ENCODE data around the gene IRGC. TPM values are rescaled to one million over a fixed set of nuclear protein-coding genes. Genes with fewer than 3 reads are reported as not detected.
A peak's percentile ranks its signal among the peaks of the same experiment; 100 is the strongest.

IRGC gene, protein sequence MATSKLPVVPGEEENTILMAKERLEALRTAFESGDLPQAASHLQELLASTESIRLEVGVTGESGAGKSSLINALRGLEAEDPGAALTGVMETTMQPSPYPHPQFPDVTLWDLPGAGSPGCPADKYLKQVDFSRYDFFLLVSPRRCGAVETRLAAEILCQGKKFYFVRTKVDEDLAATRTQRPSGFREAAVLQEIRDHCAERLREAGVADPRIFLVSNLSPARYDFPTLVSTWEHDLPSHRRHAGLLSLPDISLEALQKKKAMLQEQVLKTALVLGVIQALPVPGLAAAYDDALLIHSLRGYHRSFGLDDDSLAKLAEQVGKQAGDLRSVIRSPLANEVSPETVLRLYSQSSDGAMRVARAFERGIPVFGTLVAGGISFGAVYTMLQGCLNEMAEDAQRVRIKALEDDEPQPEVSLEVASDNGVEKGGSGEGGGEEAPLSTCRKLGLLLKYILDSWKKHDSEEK
- not detected in 2 replicates for polyA plus RNA-seq (2013)

GRCh38 chr19:43715776-43716175, at the start of gene IRGC:
Gene IRGC (plus strand): TSS chr19:43716076. CDS start chr19:43718559, 2,483 bp downstream.
- no CpG with 5 or more reads among the region's 4 CpGs for WGBS (ENCODE audit: extremely low coverage, insufficient coverage, insufficient read length)

DNA sequence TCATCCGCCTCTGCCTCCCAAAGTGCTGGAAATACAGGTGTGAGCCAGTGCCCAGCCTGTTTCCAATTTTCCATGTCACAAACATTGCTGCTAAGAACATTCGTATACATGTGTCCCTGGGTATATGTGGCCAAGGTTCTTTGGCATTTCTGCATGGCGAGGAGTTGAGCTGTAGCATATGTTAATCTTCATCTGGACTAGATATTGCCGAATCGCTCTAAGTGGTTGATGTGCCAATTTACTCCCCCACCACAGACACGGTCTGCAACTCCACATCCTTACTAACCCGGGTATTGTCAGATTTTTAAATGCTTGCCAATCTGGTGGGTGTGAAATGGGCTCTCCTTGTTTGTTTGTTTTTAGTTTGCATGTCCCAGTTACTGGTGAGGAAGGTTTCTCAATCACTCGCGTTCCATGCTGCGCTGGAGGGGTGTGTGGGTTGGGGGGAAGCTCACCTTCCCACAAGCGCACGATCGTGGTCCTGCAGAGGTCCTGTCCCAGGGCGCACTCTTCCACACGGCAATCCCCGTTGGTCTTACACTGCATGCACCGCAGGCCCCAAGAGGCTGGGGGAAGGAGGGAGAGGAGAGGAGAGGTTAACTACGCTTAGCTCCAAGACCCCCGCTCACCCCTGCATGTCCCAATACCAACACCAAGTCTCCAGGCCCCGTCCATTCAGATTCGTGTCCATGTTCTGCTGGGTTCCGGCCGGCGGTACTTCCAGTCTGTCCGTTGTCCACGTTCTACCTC, 48.6 kb upstream of the IRGC start:
- Histone ChIP-seq H2AK5ac (ENCODE audit: low read length) (no peak overlapping the region), H4K91ac (ENCODE audit: low read depth, low read length) (peak overlapping the region; percentile 0), H3K4me3 (ENCODE audit: low read depth, low read length) (no peak overlapping the region), H3K14ac (ENCODE audit: low read length) (no peak overlapping the region), H4K8ac (ENCODE audit: low read depth, low read length) (no peak overlapping the region), H4K12ac (ENCODE audit: low read depth, low read length) (no peak overlapping the region), H2BK12ac (ENCODE audit: low read length) (no peak overlapping the region), H3K4me2 (ENCODE audit: low read length) (peak overlapping the region; percentile 74), H3K27ac (ENCODE audit: low read depth, low read length) (no peak overlapping the region), H3K9me3 (ENCODE audit: insufficient read depth, low read depth, low read length) (peaks cover 6% of the 10 kb centered on the region), H2BK5ac (ENCODE audit: low read depth, low read length, poor library complexity) (no peak overlapping the region), H2BK120ac (ENCODE audit: insufficient read depth, low read length, poor library complexity) (no peak overlapping the region), H3K36me3 (ENCODE audit: control insufficient read depth in 1 of 2, insufficient read depth in 2 of 2, low read length in 2 of 2) (peaks cover 0 to 3% of the 10 kb centered on the region in 2 experiments), H3K9ac (ENCODE audit: low read length) (no peak overlapping the region), H3K23ac (ENCODE audit: low read length) (no peak overlapping the region), H3K27me3 (ENCODE audit: insufficient read depth, low read length) (peaks cover 4% of the 10 kb centered on the region), H2AFZ (ENCODE audit: insufficient read depth, low read length, poor library complexity) (no peak overlapping the region), H3K4me1 (ENCODE audit: control insufficient read depth in 1 of 2, insufficient read depth in 2 of 2, low read length in 2 of 2) (peaks cover 6 to 7% of the 10 kb centered on the region in 2 experiments), H3K79me2 (ENCODE audit: control insufficient read depth, insufficient read depth, low read length, poor library complexity) (no peaks in the 10 kb centered on the region), H3K4ac (ENCODE audit: low read depth, low read length) (no peak overlapping the region), H3K79me1 (ENCODE audit: low read length) (peaks cover 4% of the 10 kb centered on the region), H3K18ac (ENCODE audit: low read length) (no peak overlapping the region)
- no peak for DNase-seq
- no CpG with 5 or more reads among the region's 26 CpGs for WGBS (ENCODE audit: extremely low coverage, insufficient coverage, insufficient read length)

More at GRCh38 chr19:43715776-43716175, at the start of gene IRGC:
- Histone ChIP-seq H3K36me3 (ENCODE audit: control insufficient read depth in 1 of 2, insufficient read depth in 2 of 2, low read length in 2 of 2) (no peaks in the 10 kb centered on the region), H3K79me1 (ENCODE audit: low read length) (no peaks in the 10 kb centered on the region), H3K27me3 (ENCODE audit: insufficient read depth, low read length) (no peaks in the 10 kb centered on the region), H4K8ac (ENCODE audit: low read depth, low read length) (no peak within 1 kb of the TSS), H3K9me3 (ENCODE audit: insufficient read depth, low read depth, low read length) (no peaks in the 10 kb centered on the region), H2BK120ac (ENCODE audit: insufficient read depth, low read length, poor library complexity) (no peak within 1 kb of the TSS), H3K23ac (ENCODE audit: low read length) (no peak within 1 kb of the TSS), H4K91ac (ENCODE audit: low read depth, low read length) (no peak within 1 kb of the TSS), H4K12ac (ENCODE audit: low read depth, low read length) (no peak within 1 kb of the TSS), H2AFZ (ENCODE audit: insufficient read depth, low read length, poor library complexity) (no peak within 1 kb of the TSS), H3K4me1 (ENCODE audit: control insufficient read depth in 1 of 2, insufficient read depth in 2 of 2, low read length in 2 of 2) (no peaks in the 10 kb centered on the region), H3K9ac (ENCODE audit: low read length) (no peak within 1 kb of the TSS), H3K18ac (ENCODE audit: low read length) (no peak within 1 kb of the TSS), H3K4me2 (ENCODE audit: low read length) (no peak within 1 kb of the TSS), H3K4me3 (ENCODE audit: low read depth, low read length) (no peak within 1 kb of the TSS), H3K27ac (ENCODE audit: low read depth, low read length) (no peak within 1 kb of the TSS), H2BK5ac (ENCODE audit: low read depth, low read length, poor library complexity) (no peak within 1 kb of the TSS), H3K14ac (ENCODE audit: low read length) (no peak within 1 kb of the TSS), H3K4ac (ENCODE audit: low read depth, low read length) (no peak within 1 kb of the TSS), H3K79me2 (ENCODE audit: control insufficient read depth, insufficient read depth, low read length, poor library complexity) (no peaks in the 10 kb centered on the region), H2BK12ac (ENCODE audit: low read length) (no peak within 1 kb of the TSS), H2AK5ac (ENCODE audit: low read length) (no peak within 1 kb of the TSS)
- no peak for DNase-seq

GRCh38 chr19:43667876-43668405, 47.9 kb upstream of the IRGC start:
- peak overlapping the region; percentile 0 for H4K91ac ChIP-seq (ENCODE audit: low read depth, low read length)
- peaks cover 4% of the 10 kb centered on the region for H3K27me3 ChIP-seq (ENCODE audit: insufficient read depth, low read length)
- peak overlapping the region; percentile 67 for H2AFZ ChIP-seq (ENCODE audit: insufficient read depth, low read length, poor library complexity)
- no peak overlapping the region for H3K4ac ChIP-seq (ENCODE audit: low read depth, low read length)
- H3K14ac ChIP-seq (ENCODE audit: low read length): no peak overlapping the region
- H3K36me3 ChIP-seq (ENCODE audit: control insufficient read depth in 1 of 2, insufficient read depth in 2 of 2, low read length in 2 of 2): peaks cover 0 to 3% of the 10 kb centered on the region in 2 experiments
- no peak overlapping the region for H2BK120ac ChIP-seq (ENCODE audit: insufficient read depth, low read length, poor library complexity)
- no peak for DNase-seq
- H3K4me3 ChIP-seq (ENCODE audit: low read depth, low read length): peak overlapping the region; percentile 54
- H2AK5ac ChIP-seq (ENCODE audit: low read length): no peak overlapping the region
- H3K27ac ChIP-seq (ENCODE audit: low read depth, low read length): no peak overlapping the region
- H2BK5ac ChIP-seq (ENCODE audit: low read depth, low read length, poor library complexity): no peak overlapping the region
- WGBS (ENCODE audit: extremely low coverage, insufficient coverage, insufficient read length): no CpG with 5 or more reads among the region's 29 CpGs
- peaks cover 4% of the 10 kb centered on the region for H3K79me1 ChIP-seq (ENCODE audit: low read length)
- H3K9me3 ChIP-seq (ENCODE audit: insufficient read depth, low read depth, low read length): peaks cover 6% of the 10 kb centered on the region
- no peak overlapping the region for H3K23ac ChIP-seq (ENCODE audit: low read length)
- no peaks in the 10 kb centered on the region for H3K79me2 ChIP-seq (ENCODE audit: control insufficient read depth, insufficient read depth, low read length, poor library complexity)
- H3K9ac ChIP-seq (ENCODE audit: low read length): no peak overlapping the region
- no peak overlapping the region for H4K12ac ChIP-seq (ENCODE audit: low read depth, low read length)
- peak overlapping the region; percentile 15 for H4K8ac ChIP-seq (ENCODE audit: low read depth, low read length)
- peak overlapping the region; percentile 74 for H3K4me2 ChIP-seq (ENCODE audit: low read length)
- no peak overlapping the region for H2BK12ac ChIP-seq (ENCODE audit: low read length)
- H3K18ac ChIP-seq (ENCODE audit: low read length): no peak overlapping the region
- peaks cover 6 to 7% of the 10 kb centered on the region in 2 experiments for H3K4me1 ChIP-seq (ENCODE audit: control insufficient read depth in 1 of 2, insufficient read depth in 2 of 2, low read length in 2 of 2)

DNA sequence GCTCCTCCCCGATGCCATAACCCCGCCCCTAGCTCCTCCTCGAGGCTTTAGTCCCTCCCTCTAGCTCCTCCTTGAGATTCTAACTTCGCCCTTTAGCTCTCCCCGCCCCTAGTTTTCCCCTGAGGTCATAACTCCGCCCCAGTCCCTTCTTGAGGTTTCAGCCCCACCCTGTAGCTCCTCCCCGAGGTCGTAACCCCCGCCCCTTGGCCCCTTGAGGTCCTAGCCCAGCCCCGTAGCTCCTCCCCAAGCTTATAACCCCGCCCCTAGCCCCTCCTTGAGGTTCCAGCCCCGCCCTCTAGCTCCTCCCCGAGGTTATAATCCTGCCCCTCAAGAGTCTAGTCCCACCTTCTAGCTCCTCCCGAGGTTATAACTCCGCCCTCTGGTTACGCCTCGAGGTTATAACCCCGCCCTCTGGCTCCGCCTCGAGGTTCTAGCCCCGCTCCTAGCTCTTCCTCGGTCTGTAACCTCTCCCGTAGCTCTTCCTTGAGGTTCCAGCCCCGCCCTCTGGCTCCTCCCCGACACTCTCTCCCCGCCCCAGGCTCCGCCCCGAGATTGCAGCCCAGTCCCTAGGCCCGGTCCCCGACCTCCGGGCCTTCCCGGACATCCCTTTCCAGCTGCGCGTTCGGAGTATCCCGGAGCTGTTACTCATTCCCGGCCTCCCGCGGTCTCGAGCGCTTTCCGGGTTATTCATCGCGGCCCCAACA, 47.3 kb upstream of the IRGC start:
- peak overlapping the region; percentile 63 for H4K12ac ChIP-seq (ENCODE audit: low read depth, low read length)
- WGBS (ENCODE audit: extremely low coverage, insufficient coverage, insufficient read length): no CpG with 5 or more reads among the region's 44 CpGs
- H2BK5ac ChIP-seq (ENCODE audit: low read depth, low read length, poor library complexity): no peak overlapping the region
- H4K8ac ChIP-seq (ENCODE audit: low read depth, low read length): peak overlapping the region; percentile 80
- H2AK5ac ChIP-seq (ENCODE audit: low read length): no peak overlapping the region
- no peak overlapping the region for H3K23ac ChIP-seq (ENCODE audit: low read length)
- peak overlapping the region; percentile 42 for H3K4ac ChIP-seq (ENCODE audit: low read depth, low read length)
- H3K27me3 ChIP-seq (ENCODE audit: insufficient read depth, low read length): peaks cover 4% of the 10 kb centered on the region
- peak; percentile 100 for DNase-seq
- H2AFZ ChIP-seq (ENCODE audit: insufficient read depth, low read length, poor library complexity): peak overlapping the region; percentile 69
- H3K18ac ChIP-seq (ENCODE audit: low read length): no peak overlapping the region
- H3K4me2 ChIP-seq (ENCODE audit: low read length): peak overlapping the region; percentile 68
- peak overlapping the region; percentile 39 for H4K91ac ChIP-seq (ENCODE audit: low read depth, low read length)
- H2BK12ac ChIP-seq (ENCODE audit: low read length): no peak overlapping the region
- H3K9ac ChIP-seq (ENCODE audit: low read length): no peak overlapping the region
- H3K36me3 ChIP-seq (ENCODE audit: control insufficient read depth in 1 of 2, insufficient read depth in 2 of 2, low read length in 2 of 2): peaks cover 0 to 3% of the 10 kb centered on the region in 2 experiments
- no peak overlapping the region for H2BK120ac ChIP-seq (ENCODE audit: insufficient read depth, low read length, poor library complexity)
- no peak overlapping the region for H3K4me3 ChIP-seq (ENCODE audit: low read depth, low read length)
- H3K79me2 ChIP-seq (ENCODE audit: control insufficient read depth, insufficient read depth, low read length, poor library complexity): no peaks in the 10 kb centered on the region
- no peak overlapping the region for H3K14ac ChIP-seq (ENCODE audit: low read length)
- peaks cover 6 to 7% of the 10 kb centered on the region in 2 experiments for H3K4me1 ChIP-seq (ENCODE audit: control insufficient read depth in 1 of 2, insufficient read depth in 2 of 2, low read length in 2 of 2)
- H3K79me1 ChIP-seq (ENCODE audit: low read length): peaks cover 4% of the 10 kb centered on the region
- H3K9me3 ChIP-seq (ENCODE audit: insufficient read depth, low read depth, low read length): peaks cover 6% of the 10 kb centered on the region
- H3K27ac ChIP-seq (ENCODE audit: low read depth, low read length): no peak overlapping the region

Measured in trophoblast cell (in vitro differentiated cells and primary cell).